K562 treated with DMSO at 1 percent for 4 hours (cell line): ENCODE data around the gene USH2A. TPM values are rescaled to one million over a fixed set of nuclear protein-coding genes. Genes with fewer than 3 reads are reported as not detected.

ENCODE experiments used
- total RNA-seq: library from RNA; unstranded; fragments of 300-600 nt; gene quantifications from 2 replicates; pipeline ENCODE4 v1.2.3, GENCODE V29; 2022; ENCODE audit not compliant: insufficient read depth

USH2A gene, protein sequence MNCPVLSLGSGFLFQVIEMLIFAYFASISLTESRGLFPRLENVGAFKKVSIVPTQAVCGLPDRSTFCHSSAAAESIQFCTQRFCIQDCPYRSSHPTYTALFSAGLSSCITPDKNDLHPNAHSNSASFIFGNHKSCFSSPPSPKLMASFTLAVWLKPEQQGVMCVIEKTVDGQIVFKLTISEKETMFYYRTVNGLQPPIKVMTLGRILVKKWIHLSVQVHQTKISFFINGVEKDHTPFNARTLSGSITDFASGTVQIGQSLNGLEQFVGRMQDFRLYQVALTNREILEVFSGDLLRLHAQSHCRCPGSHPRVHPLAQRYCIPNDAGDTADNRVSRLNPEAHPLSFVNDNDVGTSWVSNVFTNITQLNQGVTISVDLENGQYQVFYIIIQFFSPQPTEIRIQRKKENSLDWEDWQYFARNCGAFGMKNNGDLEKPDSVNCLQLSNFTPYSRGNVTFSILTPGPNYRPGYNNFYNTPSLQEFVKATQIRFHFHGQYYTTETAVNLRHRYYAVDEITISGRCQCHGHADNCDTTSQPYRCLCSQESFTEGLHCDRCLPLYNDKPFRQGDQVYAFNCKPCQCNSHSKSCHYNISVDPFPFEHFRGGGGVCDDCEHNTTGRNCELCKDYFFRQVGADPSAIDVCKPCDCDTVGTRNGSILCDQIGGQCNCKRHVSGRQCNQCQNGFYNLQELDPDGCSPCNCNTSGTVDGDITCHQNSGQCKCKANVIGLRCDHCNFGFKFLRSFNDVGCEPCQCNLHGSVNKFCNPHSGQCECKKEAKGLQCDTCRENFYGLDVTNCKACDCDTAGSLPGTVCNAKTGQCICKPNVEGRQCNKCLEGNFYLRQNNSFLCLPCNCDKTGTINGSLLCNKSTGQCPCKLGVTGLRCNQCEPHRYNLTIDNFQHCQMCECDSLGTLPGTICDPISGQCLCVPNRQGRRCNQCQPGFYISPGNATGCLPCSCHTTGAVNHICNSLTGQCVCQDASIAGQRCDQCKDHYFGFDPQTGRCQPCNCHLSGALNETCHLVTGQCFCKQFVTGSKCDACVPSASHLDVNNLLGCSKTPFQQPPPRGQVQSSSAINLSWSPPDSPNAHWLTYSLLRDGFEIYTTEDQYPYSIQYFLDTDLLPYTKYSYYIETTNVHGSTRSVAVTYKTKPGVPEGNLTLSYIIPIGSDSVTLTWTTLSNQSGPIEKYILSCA (N-terminal part only)
- not detected in 2 replicates for total RNA-seq

DNA sequence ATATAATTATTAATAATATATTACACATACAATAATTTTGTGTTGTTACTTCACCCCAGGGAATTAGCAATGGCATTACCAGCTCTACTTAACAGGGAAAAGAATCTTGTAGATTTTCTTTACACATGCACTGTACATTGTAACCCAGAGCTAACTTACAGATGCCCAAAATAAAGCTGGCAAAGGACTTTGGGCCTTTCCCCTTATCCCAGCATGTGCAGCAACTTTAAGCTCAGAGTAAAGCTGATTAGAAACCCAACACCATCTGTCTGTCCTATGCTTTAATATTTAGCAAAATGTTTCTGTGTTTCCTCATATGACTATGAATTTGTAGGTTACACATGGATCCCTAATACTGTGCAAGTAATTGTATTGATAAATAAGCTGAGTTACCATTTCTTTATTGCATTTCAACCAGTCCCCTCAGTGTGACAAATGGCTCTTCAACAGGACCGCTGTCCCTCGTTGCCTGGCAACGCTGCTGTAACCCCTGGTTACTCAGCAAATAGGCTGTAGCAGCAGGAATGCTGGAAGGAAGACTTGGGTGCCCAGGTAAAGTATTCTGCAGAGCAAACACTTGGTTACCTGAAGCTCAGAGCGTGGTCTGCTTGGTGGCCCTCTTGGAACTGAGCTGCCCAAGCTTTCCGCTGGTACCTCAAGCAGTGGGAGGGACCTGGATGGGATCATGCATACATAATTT is at the start of gene USH2A:
USH2A (minus strand) TSS at position 628 of the 700 bp plus-strand sequence. CDS start 1,112 bp downstream, outside the sequence.

